KOPT-K1 (cell line): ENCODE data around the gene OR52B6.

Source experiments
- H3K27ac ChIP-seq: fragments of 200-600 bp; sonication (generic); 2 replicates; pipeline ENCODE4 v1.5.1; 2016; ENCODE audit warnings: antibody characterized with exemption, mild to moderate bottlenecking, low read depth, low read length; ENCODE audit not compliant: poor library complexity, severe bottlenecking
- H3K36me3 ChIP-seq: fragments of 200-600 bp; sonication (generic); 2 replicates; pipeline ENCODE4 v1.5.1; 2017; ENCODE audit warnings: antibody characterized with exemption, mild to moderate bottlenecking, low read length, moderate library complexity; ENCODE audit not compliant: insufficient read depth
- H3K9me3 ChIP-seq: fragments of 200-600 bp; sonication (generic); 2 replicates; pipeline ENCODE4 v1.5.1; 2017; ENCODE audit warnings: antibody characterized with exemption, low read length, mild to moderate bottlenecking; ENCODE audit not compliant: insufficient read depth, poor library complexity, severe bottlenecking

The OR52B6 gene, protein sequence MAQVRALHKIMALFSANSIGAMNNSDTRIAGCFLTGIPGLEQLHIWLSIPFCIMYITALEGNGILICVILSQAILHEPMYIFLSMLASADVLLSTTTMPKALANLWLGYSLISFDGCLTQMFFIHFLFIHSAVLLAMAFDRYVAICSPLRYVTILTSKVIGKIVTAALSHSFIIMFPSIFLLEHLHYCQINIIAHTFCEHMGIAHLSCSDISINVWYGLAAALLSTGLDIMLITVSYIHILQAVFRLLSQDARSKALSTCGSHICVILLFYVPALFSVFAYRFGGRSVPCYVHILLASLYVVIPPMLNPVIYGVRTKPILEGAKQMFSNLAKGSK

DNA sequence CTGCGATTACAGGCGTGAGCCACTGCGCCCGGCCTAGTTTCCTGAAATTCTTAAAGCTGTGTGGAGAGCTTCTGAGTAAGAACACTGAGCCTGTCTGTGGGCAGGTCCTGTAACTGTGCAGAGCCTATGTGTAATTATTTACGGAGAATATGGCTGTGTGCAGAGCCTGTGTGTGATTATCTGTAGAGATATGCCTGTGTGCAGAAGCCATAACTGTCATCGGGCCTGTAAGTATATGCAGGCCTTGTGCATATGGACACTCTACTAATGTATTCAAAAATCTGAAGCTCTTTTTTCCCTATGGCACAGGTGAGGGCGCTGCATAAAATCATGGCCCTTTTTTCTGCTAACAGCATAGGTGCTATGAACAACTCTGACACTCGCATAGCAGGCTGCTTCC lies at the start of gene OR52B6:
TSS of gene OR52B6 (plus strand) at position 301 of the 400 bp plus-strand sequence. CDS start at position 301, 0 bp downstream.
- Histone ChIP-seq H3K9me3 (no peaks in the 10 kb centered on the region), H3K36me3 (no peaks in the 10 kb centered on the region), H3K27ac (no peak within 1 kb of the TSS)

DNA sequence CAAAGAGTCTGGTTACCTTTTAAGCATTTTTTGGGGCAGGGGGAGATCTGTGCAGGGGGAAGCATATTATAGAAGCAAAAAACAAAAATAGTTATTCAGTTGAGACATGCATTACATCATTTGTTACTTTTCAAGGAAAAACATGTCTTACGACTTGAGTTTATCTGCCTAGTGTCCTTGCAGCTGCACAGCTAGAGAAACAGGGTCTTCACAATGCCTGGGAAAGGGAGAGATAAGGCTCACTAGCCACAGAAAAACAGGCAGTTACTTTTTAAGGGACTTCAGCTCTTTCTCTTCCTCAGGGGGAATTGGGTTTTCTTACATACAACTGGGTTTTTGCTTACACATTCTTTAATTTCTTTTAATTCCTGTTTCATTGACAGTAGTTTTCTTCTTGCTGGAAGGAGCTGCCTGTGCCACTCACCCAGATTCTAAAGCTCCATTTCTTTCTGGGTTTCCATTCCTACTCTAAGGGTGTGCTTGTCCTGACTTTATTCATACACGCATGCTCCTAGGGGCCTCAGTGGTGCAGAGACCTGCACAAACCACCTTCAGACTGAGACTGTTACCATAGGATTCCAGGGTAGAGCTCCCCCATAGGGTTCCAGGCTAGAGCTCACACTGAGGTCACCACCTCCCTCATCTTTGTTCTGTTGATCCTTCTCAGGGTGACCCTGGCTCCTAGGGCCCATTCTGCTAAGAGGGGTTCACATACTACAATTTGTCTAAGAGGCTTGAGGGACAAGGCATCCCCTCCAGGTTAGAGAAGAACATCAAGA lies 49.4 kb upstream of the OR52B6 start:
- Histone ChIP-seq H3K36me3 (no peaks in the 10 kb centered on the region), H3K9me3 (no peaks in the 10 kb centered on the region), H3K27ac (no peak overlapping the region)

DNA sequence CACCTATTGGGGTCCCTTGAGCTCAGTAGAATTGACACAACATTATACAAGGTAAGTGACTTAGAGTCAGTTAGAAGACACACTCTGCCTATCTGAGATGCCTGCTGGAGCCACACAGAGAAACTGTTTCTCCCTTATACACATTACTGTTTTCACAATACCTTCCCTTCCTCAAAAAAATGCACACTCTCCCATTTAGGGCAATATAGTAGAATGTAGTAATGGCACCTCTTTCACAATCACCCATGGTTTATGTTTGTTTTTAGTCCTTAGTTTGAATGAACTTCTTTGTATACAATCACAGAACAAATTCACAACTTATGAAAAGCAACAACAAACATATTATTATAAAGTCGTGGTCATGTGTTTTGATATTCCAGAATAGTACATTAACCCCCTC lies 46.6 kb upstream of the OR52B6 start:
- H3K9me3 ChIP-seq, result no peaks in the 10 kb centered on the region
- no peak overlapping the region for H3K27ac ChIP-seq
- no peaks in the 10 kb centered on the region for H3K36me3 ChIP-seq

DNA sequence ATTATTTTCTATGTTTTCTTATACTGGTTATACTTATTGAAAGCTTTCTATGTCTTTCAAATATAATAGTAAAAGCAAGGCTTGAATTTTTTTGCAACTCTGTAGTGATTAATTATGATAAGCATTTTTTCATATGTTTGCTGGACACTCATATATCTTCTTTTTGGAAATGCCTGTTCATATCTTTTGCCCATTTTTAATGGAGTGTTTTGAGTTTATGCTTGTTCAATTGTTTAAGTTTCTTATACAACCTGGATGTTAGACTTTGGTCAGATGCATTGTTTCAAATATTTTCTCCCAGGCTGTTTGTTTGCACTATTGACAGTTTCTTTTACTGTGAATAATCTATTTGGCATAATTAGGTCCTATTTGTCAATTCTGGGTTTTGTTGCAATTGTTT lies 44.2 kb upstream of the OR52B6 start:
- H3K27ac ChIP-seq, result no peak overlapping the region
- H3K36me3 ChIP-seq, result no peaks in the 10 kb centered on the region
- H3K9me3 ChIP-seq, result no peaks in the 10 kb centered on the region

DNA sequence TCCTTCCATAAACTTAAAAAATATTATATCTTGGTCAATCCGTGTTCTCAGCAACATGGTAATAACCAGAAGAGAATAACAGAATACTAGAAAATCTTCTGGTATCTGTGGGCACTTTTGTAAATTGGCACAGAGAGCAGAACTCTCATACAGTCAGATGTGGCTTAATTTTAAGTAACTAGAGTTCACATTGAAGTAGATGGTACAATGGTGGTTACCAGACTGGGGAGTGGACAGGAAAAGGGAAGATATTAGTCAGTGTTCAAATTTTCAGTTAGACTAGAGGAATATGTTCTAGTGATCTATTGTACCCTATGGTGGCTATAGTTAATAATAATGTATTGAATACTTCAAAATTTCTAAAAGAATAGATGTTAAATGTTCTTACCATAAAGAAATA lies 39.2 kb upstream of the OR52B6 start:
- H3K36me3 ChIP-seq, result no peaks in the 10 kb centered on the region
- no peak overlapping the region for H3K27ac ChIP-seq
- no peaks in the 10 kb centered on the region for H3K9me3 ChIP-seq

DNA sequence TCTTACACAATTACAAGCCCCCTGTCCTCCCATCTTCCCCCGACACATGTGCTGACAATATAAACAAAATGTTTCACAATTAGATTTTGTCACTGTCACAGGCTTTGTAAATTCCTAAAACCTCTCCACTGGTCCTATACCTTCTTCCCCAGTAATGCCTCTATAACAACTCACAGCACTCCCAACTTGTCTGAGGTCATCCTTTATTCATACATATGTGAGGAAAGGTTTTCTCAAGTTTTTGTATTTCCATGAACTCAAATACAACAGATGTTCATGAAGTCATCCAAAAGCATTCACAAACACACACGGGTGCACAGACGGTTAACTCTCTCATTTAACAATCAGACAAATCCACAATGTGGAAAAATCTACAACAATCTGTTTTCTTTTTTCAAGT lies 34.2 kb upstream of the OR52B6 start:
- Histone ChIP-seq H3K36me3 (no peaks in the 10 kb centered on the region), H3K9me3 (no peaks in the 10 kb centered on the region), H3K27ac (no peak overlapping the region)

DNA sequence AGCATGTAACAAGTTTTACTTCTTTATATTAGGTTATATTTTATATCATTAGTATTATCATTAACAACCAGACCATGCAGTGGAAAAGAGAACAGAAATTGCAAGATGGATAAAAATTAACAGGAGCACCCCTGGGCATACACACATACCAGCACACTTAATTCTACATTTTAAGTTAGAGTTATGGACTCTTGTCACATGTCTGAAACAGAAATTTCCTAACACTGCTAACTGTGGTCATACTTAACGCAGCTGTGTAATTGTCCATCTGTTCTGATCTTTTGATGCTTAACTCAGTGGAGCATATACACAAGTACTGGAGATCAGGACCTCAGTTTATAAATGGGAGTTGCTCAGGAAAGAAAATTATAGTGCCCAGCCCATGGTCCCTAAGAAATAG lies 32.7 kb upstream of the OR52B6 start:
- Histone ChIP-seq H3K36me3 (no peaks in the 10 kb centered on the region), H3K9me3 (no peaks in the 10 kb centered on the region), H3K27ac (no peak overlapping the region)

DNA sequence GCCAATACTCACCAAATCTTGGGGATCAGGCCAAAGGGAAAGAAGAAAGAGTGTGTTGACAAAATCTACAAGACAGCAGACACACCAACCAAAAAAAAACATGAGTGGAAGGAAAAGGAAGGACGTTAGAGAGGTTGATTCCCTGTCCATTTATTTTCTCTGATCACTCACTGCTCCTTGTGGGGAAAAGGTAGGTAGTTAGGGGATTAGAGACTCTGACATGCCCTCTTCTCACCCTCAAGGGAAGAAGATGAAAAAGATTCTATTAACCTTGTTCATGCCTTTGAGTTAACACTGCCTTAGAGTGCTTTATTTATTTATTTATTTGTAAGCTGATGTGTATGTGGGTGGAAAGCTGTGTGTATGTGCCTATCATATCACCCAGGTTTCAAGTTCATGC lies 32.2 kb upstream of the OR52B6 start, which contains the start of gene OR52H1:
TSS of gene OR52H1 (minus strand) at position 101 of the 400 bp plus-strand sequence. CDS start 3,035 bp downstream, outside the sequence.
- Histone ChIP-seq H3K27ac (no peak within 1 kb of the TSS), H3K36me3 (no peaks in the 10 kb centered on the region), H3K9me3 (no peaks in the 10 kb centered on the region)

DNA sequence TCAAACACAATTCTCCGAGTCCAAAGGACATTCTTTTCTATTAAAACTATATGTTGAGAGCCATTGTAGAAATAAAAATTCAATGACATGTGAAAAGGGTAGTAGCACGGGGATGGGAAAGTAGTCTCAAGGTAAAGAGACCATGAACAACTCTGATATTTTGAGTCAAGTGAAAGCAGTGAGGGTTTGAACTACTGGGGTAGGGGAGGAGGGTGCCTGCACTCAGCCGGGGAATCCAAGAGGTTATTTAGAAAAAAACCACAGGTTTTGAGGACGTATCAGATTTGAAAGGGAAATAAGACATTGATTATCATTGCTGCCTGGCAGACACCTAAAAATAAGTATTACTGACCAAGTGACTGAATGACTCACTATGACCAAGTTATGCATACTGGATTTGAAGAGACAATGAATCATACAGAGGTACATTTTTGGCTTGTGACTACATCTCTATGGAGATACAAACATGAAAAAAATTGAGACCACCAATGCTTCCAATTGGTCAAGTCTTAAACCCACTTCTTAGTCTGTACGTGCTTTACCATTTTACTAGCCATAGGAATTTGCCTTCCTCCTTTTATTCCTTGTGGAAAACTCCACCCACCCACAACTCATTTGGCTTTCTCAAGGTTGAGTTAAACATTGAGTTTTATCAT lies 30.1 kb upstream of the OR52B6 start:
- H3K36me3 ChIP-seq, result no peaks in the 10 kb centered on the region
- no peak overlapping the region for H3K27ac ChIP-seq
- H3K9me3 ChIP-seq, result no peaks in the 10 kb centered on the region

DNA sequence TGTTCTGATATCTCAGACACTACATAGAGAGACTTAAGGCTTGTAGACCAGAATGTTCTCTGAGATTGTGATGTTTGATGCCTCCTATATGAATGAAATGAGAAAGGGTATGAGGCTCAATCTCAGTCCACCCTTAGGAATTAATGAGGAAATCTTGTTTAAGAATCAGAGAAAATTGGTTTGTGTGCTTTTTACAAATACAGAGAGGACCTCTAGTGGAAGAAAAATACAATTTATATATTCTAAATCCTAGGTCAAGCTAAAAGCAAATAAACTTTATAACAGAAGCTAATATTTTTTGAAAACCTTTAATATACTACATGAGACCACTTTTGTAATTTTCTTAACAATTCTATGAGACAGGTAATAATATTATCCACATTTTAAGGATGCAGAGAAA lies 27.3 kb upstream of the OR52B6 start:
- H3K36me3 ChIP-seq, result no peaks in the 10 kb centered on the region
- no peak overlapping the region for H3K27ac ChIP-seq
- H3K9me3 ChIP-seq, result no peaks in the 10 kb centered on the region

DNA sequence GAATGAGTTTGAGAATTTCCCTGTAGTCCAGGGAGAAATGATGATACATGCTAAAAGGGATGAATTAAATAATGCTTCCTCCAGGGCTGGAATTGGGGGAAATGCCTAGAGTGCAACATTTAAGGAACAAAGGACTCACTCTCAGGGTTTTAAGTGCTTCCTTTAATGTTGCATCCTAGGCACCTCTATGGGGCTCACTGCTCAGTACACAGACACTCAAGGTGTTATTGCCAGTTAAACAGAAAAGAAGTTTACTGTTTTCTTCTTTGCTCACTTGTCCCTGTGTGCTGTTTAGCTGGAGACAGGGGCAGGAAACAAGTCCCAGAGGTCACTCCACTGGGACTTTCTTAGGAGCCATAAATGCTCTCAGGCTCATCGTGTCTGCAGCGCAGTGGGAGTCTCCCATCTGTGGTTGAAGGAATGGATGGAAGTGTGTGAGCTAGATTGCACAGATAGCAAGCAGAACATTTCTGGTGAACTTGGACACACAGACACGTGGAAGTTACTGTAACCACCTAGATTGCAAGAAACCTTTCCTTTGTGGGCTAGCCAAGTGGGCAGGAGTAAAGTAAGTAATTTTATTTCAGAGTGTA lies 24.0 kb upstream of the OR52B6 start:
- H3K27ac ChIP-seq, result no peak overlapping the region
- no peaks in the 10 kb centered on the region for H3K36me3 ChIP-seq
- no peaks in the 10 kb centered on the region for H3K9me3 ChIP-seq

DNA sequence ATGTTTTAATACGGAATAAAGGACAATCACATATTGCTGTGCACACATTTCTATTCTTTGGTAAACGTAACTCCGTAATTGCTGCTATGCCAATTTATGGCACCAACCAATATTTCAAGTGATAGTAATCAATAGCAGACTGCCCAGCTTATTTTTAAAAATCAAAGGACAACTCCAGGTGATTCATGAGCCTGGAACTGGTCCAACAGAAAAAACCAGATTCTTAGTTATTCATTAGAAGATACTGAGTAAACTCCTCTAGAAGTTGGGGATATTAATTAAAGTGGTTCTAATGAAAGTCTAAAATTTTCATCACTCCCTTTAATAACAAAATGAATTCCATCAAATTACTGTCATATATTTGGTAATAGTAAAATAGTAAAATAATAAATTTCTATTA lies 22.9 kb upstream of the OR52B6 start:
- no peak overlapping the region for H3K27ac ChIP-seq
- H3K36me3 ChIP-seq, result no peaks in the 10 kb centered on the region
- no peaks in the 10 kb centered on the region for H3K9me3 ChIP-seq

DNA sequence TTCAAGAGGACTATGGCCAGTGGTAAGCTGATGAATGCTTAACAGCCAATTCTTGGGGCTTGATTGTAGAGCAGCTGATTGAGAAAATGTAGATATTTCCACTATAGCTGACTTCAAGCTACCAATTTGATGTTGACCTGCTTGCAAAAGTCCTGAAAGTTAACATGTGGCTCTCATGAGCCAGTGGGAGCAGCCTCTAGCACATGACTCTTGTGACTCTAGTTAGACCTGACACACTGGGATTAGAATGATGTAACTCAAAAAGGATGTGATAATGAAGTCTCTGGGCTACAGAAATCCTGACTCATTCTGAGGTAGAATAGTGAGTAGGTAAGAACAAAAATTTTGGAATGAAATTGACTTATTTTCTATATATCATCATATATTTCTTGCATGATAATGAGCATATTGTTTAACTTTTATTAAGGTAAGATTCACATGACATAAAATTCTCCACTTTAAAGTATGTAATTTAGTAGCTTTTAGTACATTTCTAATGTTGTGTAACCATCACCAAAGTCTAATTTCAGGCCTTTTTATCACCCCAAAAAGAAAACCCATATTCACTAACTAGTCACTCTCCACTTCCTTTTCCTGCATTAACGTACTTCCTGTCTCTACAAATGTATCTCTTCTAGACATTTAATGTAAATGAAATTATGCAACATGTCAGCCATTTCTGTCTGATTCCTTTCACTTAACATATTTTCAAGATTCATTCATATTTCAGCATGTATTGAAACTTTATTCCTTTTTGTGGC lies 16.2 kb upstream of the OR52B6 start:
- no peaks in the 10 kb centered on the region for H3K36me3 ChIP-seq
- H3K27ac ChIP-seq, result no peak overlapping the region
- peaks cover 4% of the 10 kb centered on the region for H3K9me3 ChIP-seq

DNA sequence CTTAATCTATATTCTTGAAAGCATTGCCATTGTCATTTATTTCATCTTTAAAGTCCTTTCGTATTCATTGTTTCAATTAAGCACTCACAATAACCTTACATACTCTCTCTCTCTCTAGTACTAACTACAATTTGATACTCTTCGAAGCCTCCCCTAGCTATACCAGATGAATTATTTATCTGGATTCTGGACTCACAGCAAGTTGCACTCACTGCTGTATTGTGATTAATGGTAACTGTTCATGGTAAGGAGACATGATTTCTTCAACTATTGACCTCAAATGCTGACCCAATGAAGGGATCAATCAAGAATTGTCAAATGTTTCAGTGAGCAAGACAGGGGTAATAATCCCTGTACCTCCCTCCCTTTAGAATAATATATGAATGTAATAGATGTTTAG lies 6.0 kb upstream of the OR52B6 start:
- H3K36me3 ChIP-seq, result no peaks in the 10 kb centered on the region
- H3K27ac ChIP-seq, result no peak overlapping the region

More for the DNA sequence above, 6.0 kb upstream of the OR52B6 start:
- no peaks in the 10 kb centered on the region for H3K9me3 ChIP-seq
